K562 (cell line): ENCODE data around the gene RNASE8. TPM values are rescaled to one million over a fixed set of nuclear protein-coding genes. Genes with fewer than 3 reads are reported as not detected.

ENCODE experiments used
- ATAC-seq: fragments of 200-7000 bp; cut with Tn5 transposase; 3 replicates; pipeline ENCODE4 v1.9.1; 2020; ENCODE audit warnings: moderate library complexity
- BruUV-seq: library from RNA; stranded (reverse); fragments of 400-500 nt; replicated peaks from 2 replicates; lab custom pipeline; 2021; lab: Mats Ljungman, UMichigan
- CTCF ChIA-PET: fragments of 300-600 bp; formaldehyde crosslinking; extraction: SDS; loops from one replicate; lab custom pipeline; 2021; ENCODE audit warnings: low intra/inter-chr PET ratio; lab: Yijun Ruan, JAX
- POLR2A ChIA-PET: fragments of 300-600, 350-650 bp; sonication (Branson Sonifier 250); formaldehyde crosslinking; extraction: SDS; loops from one replicate; lab custom pipeline; 2021; ENCODE audit warnings: antibody characterized with exemption, inconsistent platforms; lab: Yijun Ruan, JAX
- DNase-seq, 4 experiments: peaks; one replicate each; pipeline versions ENCODE4 v3.0.0 to v3.0.0-alpha.2; 2011 to 2018; ENCODE audit warnings: low spot score in 3 of 4, mixed read lengths in 3 of 4; ENCODE audit errors: extremely low read depth in 1 of 4
- FAIRE-seq: peaks from 2 replicates; lab custom pipeline; 2011; peaks lifted over from hg19 to GRCh38; lab: Jason Lieb, UNC
- H2AFZ ChIP-seq: 2 replicates; pipeline ENCODE4 v1.6.0; 2011; ENCODE audit warnings: low read depth, low read length, control low read depth, inconsistent platforms
- H3K27ac ChIP-seq: fragments of 200-600 bp; 3 replicates; pipeline ENCODE4 v1.8.0; 2011; ENCODE audit warnings: low read depth, mild to moderate bottlenecking, control low read depth, inconsistent platforms, low read length, moderate library complexity, mixed read lengths; ENCODE audit errors: extremely low read depth
- H3K27me3 ChIP-seq, 2 experiments: fragments of 300-600 bp in 1 of 2; 2 replicates in 1 of 2; 3 replicates in 1 of 2; pipeline versions ENCODE4 v1.6.0 to v1.8.0; 2011; ENCODE audit warnings: inconsistent platforms in 2 of 2, low read length in 2 of 2, mild to moderate bottlenecking in 1 of 2, mixed read lengths in 1 of 2, moderate library complexity in 1 of 2; ENCODE audit not compliant: control insufficient read depth in 2 of 2, insufficient read depth in 2 of 2
- H3K36me3 ChIP-seq: fragments of 300-600 bp; 3 replicates; pipeline ENCODE4 v1.8.0; 2011; ENCODE audit warnings: mild to moderate bottlenecking, low read length, inconsistent platforms; ENCODE audit not compliant: control insufficient read depth, insufficient read depth
- H3K4me1 ChIP-seq, 2 experiments: fragments of 200-600 bp in 1 of 2; replicated peaks in 1 of 2; 2 replicates in 1 of 2; 3 replicates in 1 of 2; pipeline versions ENCODE4 v1.5.1 to v1.8.0; 2011; ENCODE audit warnings: inconsistent platforms in 2 of 2, low read length in 2 of 2, mild to moderate bottlenecking in 1 of 2, mixed read lengths in 1 of 2, moderate library complexity in 1 of 2; ENCODE audit not compliant: control insufficient read depth in 2 of 2, insufficient read depth in 2 of 2
- H3K4me2 ChIP-seq: 2 replicates; pipeline ENCODE4 v1.6.1; 2011; ENCODE audit warnings: low read length, control low read depth, inconsistent platforms, mixed read lengths; ENCODE audit not compliant: insufficient read depth
- H3K4me3 ChIP-seq: fragments of 200-600 bp; sonication (generic), shearing (Covaris generic); 2 replicates; pipeline ENCODE4 v1.5.1; 2016; ENCODE audit warnings: control low read depth, inconsistent platforms
- H3K79me2 ChIP-seq: fragments of 200-600 bp; 3 replicates; pipeline ENCODE4 v1.8.0; 2011; ENCODE audit warnings: low read length, inconsistent platforms; ENCODE audit not compliant: control insufficient read depth, insufficient read depth
- H3K9ac ChIP-seq, 2 experiments: 2 replicates each; pipeline versions ENCODE4 v1.6.0 to v1.6.1; 2011; ENCODE audit warnings: low read depth in 2 of 2, low read length in 2 of 2, control low read depth in 1 of 2, inconsistent platforms in 1 of 2, mild to moderate bottlenecking in 1 of 2, mixed read lengths in 1 of 2; ENCODE audit not compliant: insufficient read depth in 1 of 2
- H3K9me1 ChIP-seq: one replicate; pipeline ENCODE4 v1.6.0; 2011; ENCODE audit warnings: inconsistent platforms, mild to moderate bottlenecking, low read length, moderate library complexity; ENCODE audit not compliant: control insufficient read depth, insufficient read depth
- H3K9me3 ChIP-seq: replicated peaks from 2 replicates; pipeline ENCODE4 v1.5.1; 2011; ENCODE audit warnings: low read depth, low read length, inconsistent platforms; ENCODE audit not compliant: control insufficient read depth, insufficient read depth
- H4K20me1 ChIP-seq: replicated peaks from 2 replicates; pipeline ENCODE4 v1.6.1; 2011; ENCODE audit warnings: low read length, inconsistent platforms, mixed read lengths; ENCODE audit not compliant: control insufficient read depth, insufficient read depth
- ERF ChIP-seq: fragments of 450-650 bp; formaldehyde crosslinking; IDR thresholded peaks from 2 replicates; pipeline ENCODE4 v1.4.0; 2020; ENCODE audit warnings: mild to moderate bottlenecking, mixed read lengths
- MBD1 ChIP-seq: fragments of 250-450 bp; sonication (Bioruptor Pico); IDR thresholded peaks from 2 replicates; pipeline ENCODE4 v1.8.0; 2022; ENCODE audit warnings: inconsistent platforms
- MITF ChIP-seq: IDR thresholded peaks from 2 replicates; pipeline ENCODE4 v1.6.1; 2014; ENCODE audit warnings: antibody characterized with exemption
- NFATC3 ChIP-seq: fragments of 450-650 bp; IDR thresholded peaks from 2 replicates; pipeline ENCODE4 v1.6.1; 2017; ENCODE audit warnings: mild to moderate bottlenecking
- PKNOX1 ChIP-seq: fragments of 450-650 bp; IDR thresholded peaks from 2 replicates; pipeline ENCODE4 v1.6.1; 2016
- SIN3B ChIP-seq: fragments of 450-650 bp; IDR thresholded peaks from 2 replicates; pipeline ENCODE4 v1.6.1; 2017; ENCODE audit warnings: low read depth, mild to moderate bottlenecking, moderate library complexity
- SIX5 ChIP-seq, 2 experiments: IDR thresholded peaks; 2 replicates each; pipeline ENCODE4 v1.6.1; 2011; ENCODE audit warnings: low read length in 2 of 2, borderline replicate concordance in 1 of 2, low read depth in 1 of 2, mild to moderate bottlenecking in 1 of 2, moderate library complexity in 1 of 2; ENCODE audit not compliant: insufficient read depth in 1 of 2
- TGIF2 ChIP-seq: sonication (generic); formaldehyde crosslinking; IDR thresholded peaks from 2 replicates; pipeline ENCODE4 v1.8.1; 2022; ENCODE audit warnings: mild to moderate bottlenecking, missing genetic modification reagents, moderate library complexity
- UBTF ChIP-seq, 2 experiments: IDR thresholded peaks; 2 replicates each; pipeline ENCODE4 v1.6.1; 2012; ENCODE audit warnings: improper control_type of control experiment in 2 of 2, low read depth in 2 of 2, low read length in 2 of 2, borderline replicate concordance in 1 of 2
- ZNF133 ChIP-seq: fragments of 250-450 bp; sonication (Bioruptor Pico); IDR thresholded peaks from 2 replicates; pipeline ENCODE4 v1.4.0; 2020; ENCODE audit warnings: mild to moderate bottlenecking
- ZNF146 ChIP-seq: IDR thresholded peaks from one replicate; pipeline ENCODE4 v1.6.1; 2018; ENCODE audit warnings: missing compliant biosample characterization; ENCODE audit not compliant: unreplicated experiment
- ZNF263 ChIP-seq: sonication (generic); formaldehyde crosslinking; IDR thresholded peaks from 2 replicates; pipeline ENCODE4 v1.8.0; 2022; ENCODE audit warnings: mild to moderate bottlenecking, missing genetic modification reagents, borderline replicate concordance
- ZNF644 ChIP-seq: fragments of 200-800 bp; sonication (Bioruptor generic); IDR thresholded peaks from 2 replicates; pipeline ENCODE4 v1.6.1; 2016; ENCODE audit warnings: low read depth, missing genetic modification characterization, missing compliant biosample characterization
- ZNF77 ChIP-seq: fragments of 250-450 bp; sonication (Bioruptor Pico); IDR thresholded peaks from 2 replicates; pipeline ENCODE4 v1.5.0; 2020
- ZNF778 ChIP-seq: fragments of 450-650 bp; formaldehyde crosslinking; IDR thresholded peaks from 2 replicates; pipeline ENCODE4 v1.4.0; 2020; ENCODE audit warnings: mild to moderate bottlenecking, moderate library complexity
- WGBS: fragments of 100-300 bp; shearing (Covaris generic); methylation state at CpG from one replicate; pipeline ENCODE4 v1.1.6; 2016; ENCODE audit warnings: low coverage, mixed read lengths; ENCODE audit not compliant: insufficient coverage; ENCODE audit errors: missing lambda C conversion rate; 5-methylcytosine and 5-hydroxymethylcytosine counted together
- in situ Hi-C: fragments of 300-500 bp; cut with MboI; formaldehyde crosslinking; loops from 4 replicates; pipeline ENCODE4 v1.15.0; 2018; ENCODE audit warnings: inconsistent platforms, mixed read lengths
- intact Hi-C: fragments of 100-400 bp; cut with micrococcal nuclease; formaldehyde crosslinking; loops from 2 replicates; pipeline ENCODE4 v1.14.2; 2022
- polyA plus RNA-seq, 8 experiments: library from polyadenylated mRNA; depleted of rRNA in 4 of 8; stranded (reverse) in 5 of 8; unstranded in 3 of 8; fragments of >200 nt; fragmentation: Nextera tagmentation in 2 of 8; fragmentation: Illumina TruSeq in 1 of 8; extraction: Ambion mirVana in 2 of 8; extraction: Trizol in 1 of 8; gene quantifications; 2 replicates each; pipeline versions ENCODE4 v1.2.1 to v1.2.3, GENCODE V29; 2011 to 2014; ENCODE audit warnings: inconsistent platforms in 1 of 8, missing spikeins in 1 of 8
- total RNA-seq, 7 experiments: library from RNA; depleted of rRNA in 6 of 7; stranded (reverse); fragments of >200 nt in 6 of 7; fragmentation: Illumina TruSeq in 2 of 7; extraction: Trizol in 2 of 7; gene quantifications; 2 replicates each; pipeline versions ENCODE4 v1.2.1 to v1.2.3, GENCODE V29; 2011 to 2021; ENCODE audit warnings: low replicate concordance in 1 of 7

RNASE8 gene
- total and polyA plus RNA-seq, 9 of the 15 experiments (the other 6 are each of a cell fraction or from before 2014, with no cell fraction given) = not detected

- TF ChIP-seq MBD1 (CRISPR knock-in tag) = no peak
Observed at GRCh38 chr14:21078287-21078686, 20.7 kb downstream of the RNASE8 start (continued).

GRCh38 chr14:21078726-21079125, 21.1 kb downstream of the RNASE8 start:
- Histone ChIP-seq H2AFZ (no peak overlapping the region), H3K27me3 (no peaks in the 10 kb centered on the region), H3K4me2 (no peak overlapping the region), H3K27ac (no peak overlapping the region), H3K9me1 (no peaks in the 10 kb centered on the region), H3K79me2 (no peaks in the 10 kb centered on the region), H3K9me3 (no peaks in the 10 kb centered on the region), H4K20me1 (no peaks in the 10 kb centered on the region), H3K36me3 (no peaks in the 10 kb centered on the region), H3K4me3 (no peak overlapping the region), H3K4me1 (peaks cover 0 to 6% of the 10 kb centered on the region in 2 experiments; a peak in 3 of 5 replicates), H3K9ac (no peak overlapping the region)
- intact Hi-C loops (no loop called here), in situ Hi-C loops (no loop called here)
- ATAC-seq (no peak), DNase-seq (no peak), FAIRE-seq (no peak)
- ChIA-PET POLR2A (interaction anchor here (0.6 kb wide), 1 partner anchor 201 kb away, joined by 4 read pairs; no protein-coding TSS in a partner anchor), CTCF (no interaction called here)
- WGBS = 21% methylated on average over 6 of the region's 10 CpGs
- no TSS peak for BruUV-seq
- TF ChIP-seq SIX5 (IDR thresholded peaks at IDR 0.05; ENCODE audit: borderline replicate concordance in 1 of 2, insufficient read depth in 1 of 2, low read depth in 1 of 2, low read length in 2 of 2) (no peak), TGIF2 (CRISPR knock-in tag) (no peak), ZNF146 (no peak), NFATC3 (no peak), PKNOX1 (no peak), UBTF (IDR thresholded peaks at IDR 0.05; ENCODE audit: borderline replicate concordance in 1 of 2, low read depth in 2 of 2, low read length in 2 of 2) (no peak), SIN3B (no peak), ZNF133 (CRISPR knock-in tag) (no peak), ZNF778 (no peak), ZNF263 (no peak), ERF (no peak), ZNF77 (CRISPR knock-in tag) (no peak), MITF (no peak), ZNF644 (tag) (no peak)
